Uterus (tissue), 4 donors: ENCODE data around the gene CAND1. TPM values are rescaled to one million over a fixed set of nuclear protein-coding genes. Genes with fewer than 3 reads are reported as not detected.
"Not testable (repeated sequence)": the region's sequence is repeated elsewhere in the genome, so short reads cannot be mapped to it uniquely, and the experiment has no call there.

ENCODE experiments used
- DNase-seq, 2 donors: peaks; one replicate each; pipeline ENCODE4 v3.0.0-alpha.2; 2019 to 2020
- H3K27ac ChIP-seq, 2 donors: fragments of 200-600 bp; sonication (generic); 1 replicate in 1 of 2; 2 replicates in 1 of 2; pipeline ENCODE4 v1.5.1; 2016 to 2018
- H3K27me3 ChIP-seq, 2 donors: fragments of 200-600 bp; sonication (generic); one replicate each; pipeline ENCODE4 v1.5.1; 2018 to 2019; ENCODE audit warnings: control low read depth in 1 of 2
- H3K36me3 ChIP-seq, 2 donors: fragments of 200-600 bp; sonication (generic); one replicate each; pipeline ENCODE4 v1.5.1; 2019; ENCODE audit warnings: control low read depth in 1 of 2
- H3K4me1 ChIP-seq, 2 donors: fragments of 200-600 bp; sonication (generic); one replicate each; pipeline ENCODE4 v1.5.1; 2018 to 2019; ENCODE audit warnings: control low read depth in 1 of 2
- H3K4me3 ChIP-seq, 2 donors: fragments of 200-600 bp; sonication (generic); 1 replicate in 1 of 2; 2 replicates in 1 of 2; pipeline ENCODE4 v1.5.1; 2018 to 2019; ENCODE audit warnings: mild to moderate bottlenecking in 1 of 2
- H3K9me3 ChIP-seq, 2 donors: fragments of 200-600 bp; sonication (generic); one replicate each; pipeline ENCODE4 v1.5.1; 2019; ENCODE audit warnings: control low read depth in 1 of 2
- POLR2A ChIP-seq, 2 donors: fragments of 450-650 bp; IDR thresholded peaks; one replicate each; pipeline ENCODE4 v1.6.1; 2016; ENCODE audit warnings: antibody characterized with exemption in 2 of 2, mild to moderate bottlenecking in 1 of 2, moderate library complexity in 1 of 2
- intact Hi-C: fragments of 100-400 bp; cut with DNase I; formaldehyde crosslinking; loops from one replicate; pipeline ENCODE4 v1.15.1; 2023; ENCODE audit warnings: low total_unique reads
- total RNA-seq, 4 donors: library from RNA; depleted of rRNA in 3 of 4; stranded (reverse); fragments of >200 nt in 3 of 4; gene quantifications; one replicate each; pipeline versions ENCODE4 v1.1.0 to v1.2.4, GENCODE V29; 2014 to 2023
- TF ChIP-seq, protein P1 (sequence below), 4 experiments: fragments of 200-600 bp in 2 of 4; fragments of 450-650 bp in 2 of 4; sonication (generic) in 2 of 4; IDR thresholded peaks; one replicate each; pipeline ENCODE4 v1.5.1; 2016 to 2019; ENCODE audit warnings: antibody characterized with exemption in 4 of 4, mild to moderate bottlenecking in 2 of 4, moderate library complexity in 1 of 4
- donor health status: DM: yes; HTN: yes; CAD: no.

Gene CAND1
- total RNA-seq, 4 donors from 2014 or later, result 30.2 to 257 (median 92.8) TPM

DNA sequence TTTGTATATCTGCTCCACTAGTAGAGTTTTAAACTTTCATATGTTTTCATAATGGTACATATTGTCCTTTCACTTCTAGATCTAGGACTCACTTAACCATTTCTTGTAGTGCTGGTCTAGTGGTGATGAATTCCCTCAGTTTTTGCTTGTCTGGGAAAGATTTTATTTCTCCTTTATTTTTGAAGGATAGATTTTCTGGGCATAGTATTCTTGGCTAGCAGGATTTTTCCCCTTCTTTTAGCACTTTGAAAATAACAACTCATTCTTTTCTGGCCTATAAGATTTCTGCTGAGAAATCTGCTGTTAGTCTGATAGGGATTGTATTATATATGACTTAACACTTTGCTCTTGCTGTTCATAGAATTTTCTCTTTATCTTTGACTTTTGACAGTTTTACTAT, 69.3 kb downstream of the CAND1 start:
- Histone ChIP-seq H3K4me1 (no peaks in the 10 kb centered on the region), H3K4me3 (no peak overlapping the region), H3K27me3 (no peaks in the 10 kb centered on the region), H3K9me3 (peaks cover 0 to 5% of the 10 kb centered on the region in 2 donors), H3K36me3 (no peaks in the 10 kb centered on the region), H3K27ac (no peak overlapping the region)
- no peak for TF ChIP-seq POLR2A (IDR thresholded peaks at IDR 0.05)
- TF ChIP-seq, protein P1, sequence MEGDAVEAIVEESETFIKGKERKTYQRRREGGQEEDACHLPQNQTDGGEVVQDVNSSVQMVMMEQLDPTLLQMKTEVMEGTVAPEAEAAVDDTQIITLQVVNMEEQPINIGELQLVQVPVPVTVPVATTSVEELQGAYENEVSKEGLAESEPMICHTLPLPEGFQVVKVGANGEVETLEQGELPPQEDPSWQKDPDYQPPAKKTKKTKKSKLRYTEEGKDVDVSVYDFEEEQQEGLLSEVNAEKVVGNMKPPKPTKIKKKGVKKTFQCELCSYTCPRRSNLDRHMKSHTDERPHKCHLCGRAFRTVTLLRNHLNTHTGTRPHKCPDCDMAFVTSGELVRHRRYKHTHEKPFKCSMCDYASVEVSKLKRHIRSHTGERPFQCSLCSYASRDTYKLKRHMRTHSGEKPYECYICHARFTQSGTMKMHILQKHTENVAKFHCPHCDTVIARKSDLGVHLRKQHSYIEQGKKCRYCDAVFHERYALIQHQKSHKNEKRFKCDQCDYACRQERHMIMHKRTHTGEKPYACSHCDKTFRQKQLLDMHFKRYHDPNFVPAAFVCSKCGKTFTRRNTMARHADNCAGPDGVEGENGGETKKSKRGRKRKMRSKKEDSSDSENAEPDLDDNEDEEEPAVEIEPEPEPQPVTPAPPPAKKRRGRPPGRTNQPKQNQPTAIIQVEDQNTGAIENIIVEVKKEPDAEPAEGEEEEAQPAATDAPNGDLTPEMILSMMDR (IDR thresholded peaks at IDR 0.05), result no peak
- intact Hi-C loops, result no loop called here
- no peak for DNase-seq

DNA sequence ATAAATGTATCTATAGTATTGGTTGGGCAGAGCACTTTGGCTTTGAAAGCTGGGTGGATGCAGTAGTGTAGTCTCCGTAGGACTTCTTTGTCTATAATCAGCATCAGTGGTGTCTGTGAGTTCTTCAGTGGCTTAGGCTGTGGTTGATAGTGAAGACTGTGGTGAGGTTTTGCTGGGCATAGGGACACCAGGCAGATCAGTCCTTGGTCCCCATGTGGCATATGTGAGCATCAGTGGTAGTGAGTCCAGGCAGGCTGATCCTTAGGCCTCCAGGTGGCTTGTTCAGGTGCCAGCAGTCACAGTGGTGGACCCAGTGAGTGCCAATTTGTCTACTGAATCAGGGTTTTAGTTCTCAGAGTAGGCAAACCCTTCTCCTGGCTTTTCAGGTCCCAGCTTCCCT, 70.4 kb downstream of the CAND1 start:
- H3K27me3 ChIP-seq, result no peaks in the 10 kb centered on the region
- no peak overlapping the region for H3K4me3 ChIP-seq
- DNase-seq, result no peak
- peaks cover 0 to 5% of the 10 kb centered on the region in 2 donors for H3K9me3 ChIP-seq
- intact Hi-C loops, result no loop called here
- no peaks in the 10 kb centered on the region for H3K36me3 ChIP-seq
- H3K4me1 ChIP-seq, result no peaks in the 10 kb centered on the region
- no peak overlapping the region for H3K27ac ChIP-seq
- no peak for TF ChIP-seq POLR2A (IDR thresholded peaks at IDR 0.05)
- TF ChIP-seq, protein P1 (IDR thresholded peaks at IDR 0.05), result no peak

DNA sequence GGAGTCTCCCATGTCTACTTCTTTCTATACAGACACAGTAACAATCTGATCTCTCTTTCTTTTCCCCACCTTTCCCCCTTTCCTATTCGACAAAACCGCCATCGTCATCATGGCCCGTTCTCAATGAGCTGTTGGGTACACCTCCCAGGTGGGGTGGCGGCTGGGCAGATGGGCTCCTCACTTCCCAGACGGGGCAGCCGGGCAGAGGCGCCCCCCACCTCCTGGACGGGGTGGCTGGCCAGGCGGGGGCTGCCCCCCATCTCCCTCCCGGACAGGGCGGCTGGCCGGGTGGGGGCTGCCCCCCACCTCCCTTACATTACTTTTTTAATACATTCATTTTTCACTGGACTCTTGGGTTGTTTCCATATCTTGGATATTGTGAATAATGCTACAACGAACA, 71.9 kb downstream of the CAND1 start:
- intact Hi-C loops, DNase-seq, H3K27ac ChIP-seq, H3K4me1 ChIP-seq, H3K36me3 ChIP-seq, H3K27me3 ChIP-seq, H3K9me3 ChIP-seq, H3K4me3 ChIP-seq: not testable (repeated sequence)

DNA sequence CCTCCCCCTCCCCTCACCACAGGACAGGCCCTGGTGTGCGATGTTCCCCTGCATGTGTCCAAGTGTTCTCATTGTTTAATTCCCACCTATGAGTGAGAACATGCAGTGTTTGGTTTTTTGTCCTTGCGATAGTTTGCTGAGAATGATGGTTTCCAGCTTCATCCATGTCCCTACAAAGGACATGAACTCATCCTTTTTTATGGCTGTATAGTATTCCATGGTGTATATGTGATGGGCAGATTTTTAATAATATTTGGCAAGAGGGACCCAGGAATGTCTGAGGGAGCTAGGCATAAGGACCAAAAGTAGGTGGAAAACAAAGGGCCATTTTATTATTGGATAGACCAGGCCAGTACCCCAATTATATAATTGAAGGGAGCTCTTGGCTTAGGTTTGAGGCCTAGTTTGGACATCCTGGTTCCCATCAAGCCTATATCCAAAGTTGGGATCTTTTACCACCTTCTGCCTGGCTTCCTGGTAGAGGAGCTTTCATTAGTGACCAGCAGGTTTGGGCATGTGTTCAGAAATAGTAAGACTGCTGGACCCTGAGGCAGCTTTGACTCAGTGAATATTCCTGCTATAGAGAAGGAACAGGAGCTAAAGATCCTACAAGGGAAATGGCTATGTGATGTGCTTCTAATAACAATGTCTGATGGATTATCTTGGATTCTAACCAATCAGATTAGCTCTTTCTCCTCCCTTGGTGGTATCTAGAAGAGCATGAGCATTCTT, 76.0 kb downstream of the CAND1 start:
- Histone ChIP-seq H3K9me3 (no peaks in the 10 kb centered on the region), H3K4me1 (no peaks in the 10 kb centered on the region), H3K27ac (no peak overlapping the region), H3K4me3 (no peak overlapping the region), H3K36me3 (no peaks in the 10 kb centered on the region), H3K27me3 (no peaks in the 10 kb centered on the region)
- no peak for TF ChIP-seq POLR2A (IDR thresholded peaks at IDR 0.05)
- no peak for DNase-seq
- intact Hi-C loops, result no loop called here

DNA sequence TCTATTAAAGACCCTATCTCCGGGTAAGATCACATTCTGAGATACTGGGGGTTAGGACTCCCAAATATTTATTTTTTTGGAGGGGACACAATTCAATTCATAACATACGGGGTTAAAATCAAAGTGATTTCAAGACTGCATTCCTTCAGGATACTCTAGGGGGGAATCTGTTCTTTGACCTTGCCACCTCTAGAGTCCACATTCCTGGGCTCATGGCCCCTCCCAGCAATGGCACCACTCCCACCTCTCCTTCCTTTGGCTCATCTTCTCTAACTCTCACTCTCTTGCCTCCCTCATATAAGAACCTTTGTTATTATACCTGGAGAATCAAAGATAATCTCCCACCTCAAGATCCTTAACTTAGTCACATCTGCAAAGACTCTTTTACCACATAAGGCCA, 79.5 kb downstream of the CAND1 start:
- no peaks in the 10 kb centered on the region for H3K27me3 ChIP-seq
- no peaks in the 10 kb centered on the region for H3K9me3 ChIP-seq
- no peak for DNase-seq
- no peak overlapping the region for H3K4me3 ChIP-seq
- no peaks in the 10 kb centered on the region for H3K4me1 ChIP-seq
- intact Hi-C loops, result no loop called here
- TF ChIP-seq, protein P1 (IDR thresholded peaks at IDR 0.05), result no peak
- no peak for TF ChIP-seq POLR2A (IDR thresholded peaks at IDR 0.05)
- no peaks in the 10 kb centered on the region for H3K36me3 ChIP-seq
- H3K27ac ChIP-seq, result no peak overlapping the region

DNA sequence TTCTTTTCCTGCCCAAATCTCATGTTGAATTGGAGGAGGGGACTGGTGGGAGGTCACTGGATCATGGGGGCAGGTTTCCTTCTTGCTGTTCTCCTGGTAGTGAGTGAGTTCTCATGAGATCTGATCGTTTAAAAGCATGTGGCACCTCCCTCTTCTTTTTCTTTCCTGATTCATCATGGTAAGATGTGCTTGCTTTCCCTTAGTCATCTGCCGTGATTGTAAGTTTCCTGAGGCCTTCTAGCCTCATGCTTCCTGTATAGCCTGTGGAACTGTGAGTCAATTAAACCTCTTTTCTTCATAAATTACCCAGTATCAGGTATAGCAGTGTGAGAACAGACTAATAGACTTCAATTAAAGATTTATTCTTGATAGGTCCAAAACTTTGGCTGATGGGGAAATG, 83.5 kb downstream of the CAND1 start:
- H3K27me3 ChIP-seq, result no peaks in the 10 kb centered on the region
- H3K4me1 ChIP-seq, result peaks cover 0 to 7% of the 10 kb centered on the region in 2 donors
- H3K9me3 ChIP-seq, result no peaks in the 10 kb centered on the region
- no peak for TF ChIP-seq POLR2A (IDR thresholded peaks at IDR 0.05)
- TF ChIP-seq, protein P1 (IDR thresholded peaks at IDR 0.05), result no peak
- no peak overlapping the region for H3K27ac ChIP-seq
- no peak overlapping the region for H3K4me3 ChIP-seq
- H3K36me3 ChIP-seq, result no peaks in the 10 kb centered on the region
- no peak for DNase-seq
- intact Hi-C loops, result loop anchor here (10.0 kb wide), 1 partner anchor 592 kb away; no protein-coding TSS in a partner anchor
